T-helper 17 cell (primary cell): ENCODE data around the gene SLC25A26. TPM values are rescaled to one million over a fixed set of nuclear protein-coding genes. Genes with fewer than 3 reads are reported as not detected.
"Not testable (repeated sequence)": the region's sequence is repeated elsewhere in the genome, so short reads cannot be mapped to it uniquely, and the experiment has no call there.

ENCODE experiments used
- ATAC-seq: fragments of 150-1000 bp; cut with Tn5 transposase; 2 replicates; pipeline ENCODE4 v1.10.0; 2021; ENCODE audit warnings: mild to moderate bottlenecking, moderate library complexity
- DNase-seq, 3 donors: peaks; one replicate each; pipeline versions ENCODE4 v3.0.0 to v3.0.0-alpha.2; 2020 to 2021
- H3K9me3 ChIP-seq: one replicate; pipeline ENCODE4 v1.7.0; 2013; ENCODE audit warnings: low read length, mild to moderate bottlenecking; ENCODE audit not compliant: control insufficient read depth, poor library complexity, severe bottlenecking
- H3K27ac Mint-ChIP-seq: one replicate; pipeline ENCODE4 v1.8.0; 2022; ENCODE audit warnings: mild to moderate bottlenecking, moderate library complexity, mixed read lengths
- H3K27me3 Mint-ChIP-seq: one replicate; pipeline ENCODE4 v1.8.0; 2022; ENCODE audit warnings: mixed read lengths
- H3K36me3 Mint-ChIP-seq: one replicate; pipeline ENCODE4 v1.8.0; 2022; ENCODE audit warnings: low read depth, mixed read lengths
- H3K4me1 Mint-ChIP-seq: one replicate; pipeline ENCODE4 v1.8.0; 2022; ENCODE audit warnings: mild to moderate bottlenecking, mixed read lengths
- H3K4me3 Mint-ChIP-seq: one replicate; pipeline ENCODE4 v1.8.0; 2022; ENCODE audit warnings: mild to moderate bottlenecking, moderate library complexity, mixed read lengths
- total RNA-seq, 4 donors: library from RNA in 2 of 4; stranded (reverse) in 2 of 4; gene quantifications; one replicate each; pipeline ENCODE4 v1.2.3 and lab custom pipeline; 2022 to 2026

SLC25A26 gene
- total RNA-seq, 2 donors from 2014 or later: 20.7 to 21.6 TPM

DNA sequence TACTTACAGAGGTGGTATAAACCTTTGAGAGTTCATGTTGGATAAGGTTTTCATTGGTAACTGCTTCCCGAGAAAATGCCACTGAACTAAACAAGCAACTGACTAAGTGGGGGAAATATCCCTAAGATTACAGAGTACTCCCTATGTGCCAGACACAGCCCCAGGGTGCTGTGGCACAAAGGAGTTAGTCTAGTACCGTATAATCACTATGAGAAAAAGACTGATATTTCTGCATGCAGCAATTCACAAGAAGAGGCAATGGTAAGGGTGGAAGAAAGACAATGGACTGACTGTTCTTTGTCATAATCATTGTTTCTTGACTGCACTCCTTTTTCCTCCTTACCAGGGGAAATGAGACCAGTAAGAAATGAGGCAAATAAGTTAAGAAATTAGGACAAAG, 20.0 kb upstream of the SLC25A26 start:
- H3K27ac Mint-ChIP-seq: no peak overlapping the region
- H3K4me3 Mint-ChIP-seq: no peak overlapping the region
- ATAC-seq (no peak), DNase-seq (no peak)
- no peaks in the 10 kb centered on the region for H3K9me3 ChIP-seq
- no peaks in the 10 kb centered on the region for H3K4me1 Mint-ChIP-seq
- H3K36me3 Mint-ChIP-seq: peaks cover 5% of the 10 kb centered on the region
- H3K27me3 Mint-ChIP-seq: peaks cover 52% of the 10 kb centered on the region

DNA sequence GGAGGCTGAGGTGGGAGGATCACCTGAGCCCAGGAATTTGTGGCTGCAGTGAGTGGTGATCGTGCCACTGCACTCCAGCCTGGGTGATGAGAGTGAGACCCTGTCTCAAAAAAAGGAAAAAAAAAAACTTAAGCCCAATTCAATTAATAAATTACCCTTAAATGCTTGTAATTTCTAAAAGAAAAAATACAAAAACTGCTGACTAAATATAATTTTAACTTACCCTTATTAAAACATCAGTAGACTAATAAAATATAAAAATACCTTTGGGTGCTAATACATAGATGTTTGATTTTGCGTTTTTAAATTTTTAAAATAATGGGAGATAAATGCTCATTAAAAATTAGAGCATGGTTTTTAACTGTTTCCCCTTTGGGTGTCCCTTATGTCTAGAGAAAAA, 17.5 kb upstream of the SLC25A26 start:
- Mint-ChIP-seq H3K27ac (no peak overlapping the region), H3K4me1 (no peaks in the 10 kb centered on the region), H3K36me3 (peaks cover 2% of the 10 kb centered on the region)

DNA sequence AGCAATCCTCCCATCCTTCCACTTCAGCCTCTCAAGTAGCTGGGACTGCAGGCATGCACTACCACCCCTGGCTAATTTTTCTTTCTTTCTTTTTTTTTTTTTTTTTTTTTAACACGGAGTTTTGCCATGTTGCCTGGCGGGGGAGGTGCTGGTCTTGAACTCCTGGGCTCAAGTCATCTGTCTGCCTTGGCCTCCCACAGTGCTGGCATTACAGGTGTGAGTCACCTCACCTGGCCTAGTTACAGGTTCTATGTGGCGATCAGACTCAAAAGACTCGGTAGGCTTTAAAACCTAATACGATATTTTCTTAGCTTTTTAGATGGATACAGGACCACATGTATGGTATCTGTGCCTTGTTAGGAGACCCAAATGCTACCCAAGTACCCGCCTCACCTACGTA, 14.0 kb upstream of the SLC25A26 start:
- H3K27me3 Mint-ChIP-seq: peaks cover 17% of the 10 kb centered on the region

More for the DNA sequence above, 17.5 kb upstream of the SLC25A26 start:
- ATAC-seq: no peak
- H3K4me3 Mint-ChIP-seq: no peak overlapping the region
- DNase-seq: no peak
- H3K9me3 ChIP-seq: no peaks in the 10 kb centered on the region
- H3K27me3 Mint-ChIP-seq: peaks cover 34% of the 10 kb centered on the region

DNA sequence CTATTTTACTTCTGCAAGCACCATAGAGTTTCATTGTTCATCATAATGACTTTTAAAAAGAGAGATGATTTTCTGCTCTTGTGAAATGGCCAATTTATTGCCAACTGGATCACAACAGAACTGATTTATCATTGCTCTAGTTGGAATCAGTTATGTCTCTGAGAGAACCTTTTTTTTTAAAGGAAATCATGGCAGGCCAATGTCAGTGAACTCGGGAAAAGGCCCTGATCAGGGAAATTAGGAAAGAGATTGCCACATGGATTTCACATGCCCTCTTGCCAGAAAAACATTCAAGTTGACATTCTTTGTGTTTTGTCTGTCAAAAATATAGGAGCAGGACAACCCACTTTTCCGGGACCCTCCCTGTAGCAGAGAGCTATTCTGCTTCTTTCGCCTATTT, 12.6 kb upstream of the SLC25A26 start:
- Mint-ChIP-seq H3K4me1 (no peaks in the 10 kb centered on the region), H3K27ac (no peak overlapping the region), H3K27me3 (peaks cover 11% of the 10 kb centered on the region), H3K36me3 (no peaks in the 10 kb centered on the region), H3K4me3 (no peak overlapping the region)
- DNase-seq: no peak
- H3K9me3 ChIP-seq: no peaks in the 10 kb centered on the region
- no peak for ATAC-seq

More for the DNA sequence above, 14.0 kb upstream of the SLC25A26 start:
- Mint-ChIP-seq H3K4me1 (no peaks in the 10 kb centered on the region), H3K36me3 (peaks cover 2% of the 10 kb centered on the region), H3K4me3 (no peak overlapping the region), H3K27ac (no peak overlapping the region)
- ATAC-seq (no peak), DNase-seq (no peak)
- no peaks in the 10 kb centered on the region for H3K9me3 ChIP-seq

DNA sequence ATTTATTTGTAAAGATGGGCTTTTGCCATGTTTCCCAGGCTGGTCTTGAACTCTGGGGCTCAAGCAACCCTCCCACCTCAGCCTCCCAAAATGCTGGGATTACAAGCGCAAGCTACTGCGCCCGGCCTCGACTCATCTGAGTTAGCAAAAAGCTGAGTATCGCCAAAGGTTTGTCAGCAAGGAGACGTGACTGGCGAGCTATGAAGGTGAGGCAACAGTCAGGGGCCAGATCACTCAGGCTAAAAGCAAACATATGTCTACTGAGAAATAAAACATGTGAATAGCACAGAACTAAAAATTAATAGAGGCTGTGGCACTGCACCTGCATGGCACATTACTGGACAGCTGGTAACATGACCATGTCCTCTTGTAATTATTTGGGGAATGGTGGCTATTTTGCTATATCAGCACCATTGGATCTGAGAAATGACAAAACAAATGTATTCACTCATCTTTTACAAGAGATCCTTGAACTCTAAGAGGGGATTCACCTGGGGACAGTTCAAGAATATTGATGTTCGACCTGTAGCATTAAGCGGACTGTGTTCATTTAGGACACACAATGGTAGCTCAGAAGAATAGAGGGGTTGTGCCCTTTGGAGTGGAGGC, 10.0 kb upstream of the SLC25A26 start:
- DNase-seq (no peak), ATAC-seq (no peak)
- no peaks in the 10 kb centered on the region for H3K36me3 Mint-ChIP-seq
- no peak overlapping the region for H3K27ac Mint-ChIP-seq
- H3K27me3 Mint-ChIP-seq: peaks cover under 1% of the 10 kb centered on the region
- H3K4me1 Mint-ChIP-seq: no peaks in the 10 kb centered on the region
- no peak overlapping the region for H3K4me3 Mint-ChIP-seq
- H3K9me3 ChIP-seq: no peaks in the 10 kb centered on the region

DNA sequence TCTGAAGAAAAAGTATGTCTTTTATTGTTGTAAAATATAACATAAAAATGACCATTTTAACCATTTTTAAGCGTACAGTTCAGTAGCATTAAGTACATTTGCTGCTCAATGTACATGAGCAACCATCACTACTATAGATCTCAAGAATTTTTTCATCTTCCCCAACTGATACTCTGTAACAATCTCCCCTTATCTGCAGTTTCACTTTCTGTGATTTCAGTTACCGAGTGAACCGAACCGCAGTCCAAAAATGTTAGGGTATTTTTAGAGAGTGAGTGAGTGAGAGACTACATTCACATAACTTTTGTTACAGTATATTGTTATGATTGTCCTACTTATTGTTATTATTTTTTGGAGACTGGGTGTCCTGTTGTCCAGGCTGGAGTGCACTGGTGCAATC, 9.0 kb upstream of the SLC25A26 start:
- H3K27ac Mint-ChIP-seq: no peak overlapping the region
- H3K36me3 Mint-ChIP-seq: no peaks in the 10 kb centered on the region
- H3K4me3 Mint-ChIP-seq: no peak overlapping the region
- H3K27me3 Mint-ChIP-seq: no peaks in the 10 kb centered on the region
- H3K9me3 ChIP-seq: no peaks in the 10 kb centered on the region
- DNase-seq: no peak
- no peaks in the 10 kb centered on the region for H3K4me1 Mint-ChIP-seq
- no peak for ATAC-seq

DNA sequence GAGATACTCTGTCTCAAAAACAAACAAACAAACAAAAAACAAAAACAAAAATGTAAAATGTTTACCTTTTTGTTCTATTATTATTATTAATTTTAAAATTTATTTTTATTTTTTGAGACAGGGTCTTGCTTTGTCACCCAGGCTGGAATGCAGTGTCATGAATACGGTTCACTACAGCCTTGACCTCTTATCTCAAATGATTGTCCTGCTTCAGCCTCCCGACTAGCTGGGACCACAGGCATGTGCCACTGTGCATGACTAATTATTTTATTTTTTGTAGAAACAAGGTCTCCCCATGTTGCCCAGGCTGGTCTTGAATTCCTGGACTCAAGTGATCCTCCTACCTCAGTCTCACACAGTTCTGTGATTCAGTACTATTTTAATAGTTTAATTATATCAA, 5.7 kb upstream of the SLC25A26 start:
- Mint-ChIP-seq H3K4me3 (no peak overlapping the region), H3K36me3 (no peaks in the 10 kb centered on the region), H3K4me1 (peaks cover 2% of the 10 kb centered on the region), H3K27ac (no peak overlapping the region), H3K27me3 (no peaks in the 10 kb centered on the region)
- no peak for DNase-seq
- no peak for ATAC-seq
- no peaks in the 10 kb centered on the region for H3K9me3 ChIP-seq

DNA sequence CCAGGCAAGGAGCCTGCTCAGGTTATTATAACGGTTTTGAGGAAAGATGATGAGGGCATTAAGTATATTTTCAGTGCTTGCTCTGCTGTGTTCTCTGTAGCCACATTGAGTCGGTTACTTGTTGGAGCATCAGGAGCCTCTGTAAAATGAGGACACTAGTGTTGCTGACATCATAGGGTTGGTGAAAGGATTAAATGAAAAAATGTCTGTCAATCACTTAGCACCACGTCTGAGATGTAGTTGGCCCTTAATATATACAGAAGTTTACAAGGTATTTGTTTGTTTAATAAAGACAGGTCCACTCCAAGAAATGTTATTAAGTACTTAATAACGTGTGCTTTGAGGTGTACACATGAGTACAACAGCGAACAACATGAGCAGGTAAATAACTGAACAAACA, 735 bp upstream of the SLC25A26 start:
- H3K4me1 Mint-ChIP-seq: peaks cover 28% of the 10 kb centered on the region
- DNase-seq (no peak), ATAC-seq (no peak)
- H3K9me3 ChIP-seq: no peaks in the 10 kb centered on the region
- H3K4me3 Mint-ChIP-seq: peak overlapping the region; percentile 97
- no peaks in the 10 kb centered on the region for H3K27me3 Mint-ChIP-seq
- peak overlapping the region; percentile 94 for H3K27ac Mint-ChIP-seq
- H3K36me3 Mint-ChIP-seq: peaks cover 3% of the 10 kb centered on the region

DNA sequence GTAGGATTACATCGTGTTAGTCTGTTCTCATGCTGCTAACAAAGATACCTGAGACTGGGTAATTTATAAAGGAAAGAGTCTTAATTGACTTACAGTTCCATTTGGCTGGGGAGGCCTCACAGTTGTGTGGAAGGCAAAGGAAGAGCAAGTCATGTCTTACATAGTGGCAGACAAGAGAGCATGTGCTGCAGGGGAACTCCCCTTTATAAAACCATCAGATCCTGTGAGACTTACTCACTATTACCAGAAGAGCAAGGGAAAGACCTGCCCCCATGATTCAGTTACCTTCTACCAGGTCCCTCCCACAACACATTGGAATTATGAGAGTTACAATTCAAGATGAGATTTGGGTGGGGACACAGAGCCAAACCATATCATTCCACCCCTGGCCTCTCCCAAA, 3.4 kb downstream of the SLC25A26 start:
- DNase-seq (no peak), ATAC-seq (no peak)
- peaks cover 46% of the 10 kb centered on the region for H3K4me1 Mint-ChIP-seq
- H3K4me3 Mint-ChIP-seq: no peak overlapping the region
- H3K36me3 Mint-ChIP-seq: peaks cover 8% of the 10 kb centered on the region
- H3K9me3 ChIP-seq: no peaks in the 10 kb centered on the region
- peak overlapping the region; percentile 45 for H3K27ac Mint-ChIP-seq
- no peaks in the 10 kb centered on the region for H3K27me3 Mint-ChIP-seq

DNA sequence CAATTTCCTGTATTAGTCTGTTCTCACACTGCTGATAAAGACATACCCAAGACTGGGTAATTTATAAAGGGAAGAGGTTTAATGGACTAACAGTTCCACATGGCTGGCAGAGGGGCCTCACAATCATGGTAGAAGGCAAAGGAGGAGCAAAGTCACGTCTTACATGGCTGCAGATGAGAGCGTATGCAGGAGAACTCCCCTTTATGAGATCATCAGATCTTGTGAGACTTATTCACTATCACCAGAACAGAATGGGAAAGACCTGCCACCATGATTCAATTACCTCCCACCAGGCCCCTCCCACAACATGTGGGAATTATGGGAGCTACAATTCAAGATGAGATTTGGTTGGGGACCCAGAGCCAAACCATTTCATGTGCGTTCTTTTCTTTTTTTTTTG, 5.3 kb downstream of the SLC25A26 start:
- not testable (repeated sequence) for H3K9me3 ChIP-seq, H3K36me3 Mint-ChIP-seq, DNase-seq, H3K4me3 Mint-ChIP-seq, ATAC-seq, H3K27me3 Mint-ChIP-seq
- H3K27ac Mint-ChIP-seq: peak overlapping the region; percentile 59
- H3K4me1 Mint-ChIP-seq: peaks cover 51% of the 10 kb centered on the region

DNA sequence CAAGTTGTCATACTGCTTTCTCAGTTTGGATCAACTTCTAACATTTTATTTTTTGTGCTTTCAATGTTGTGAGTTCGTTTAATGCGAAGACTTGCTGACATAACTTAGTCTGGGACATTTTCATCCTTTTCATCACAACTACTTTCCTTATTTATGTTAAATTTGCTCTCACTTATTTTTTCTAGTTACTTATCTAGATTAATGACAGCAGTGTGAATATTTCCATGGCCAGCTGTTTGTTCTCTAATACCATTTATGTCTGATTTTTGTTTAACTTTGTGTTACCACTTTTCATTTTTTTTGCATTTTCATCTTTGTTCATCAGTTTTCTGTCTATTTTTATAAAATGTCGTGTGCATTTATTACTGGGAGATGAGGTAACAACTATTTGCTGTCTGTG, 6.2 kb downstream of the SLC25A26 start:
- H3K36me3 Mint-ChIP-seq: peaks cover 8% of the 10 kb centered on the region
- H3K9me3 ChIP-seq: no peaks in the 10 kb centered on the region
- H3K27ac Mint-ChIP-seq: no peak overlapping the region
- ATAC-seq: no peak
- DNase-seq: no peak
- peaks cover 47% of the 10 kb centered on the region for H3K4me1 Mint-ChIP-seq
- H3K27me3 Mint-ChIP-seq: no peaks in the 10 kb centered on the region
- no peak overlapping the region for H3K4me3 Mint-ChIP-seq

DNA sequence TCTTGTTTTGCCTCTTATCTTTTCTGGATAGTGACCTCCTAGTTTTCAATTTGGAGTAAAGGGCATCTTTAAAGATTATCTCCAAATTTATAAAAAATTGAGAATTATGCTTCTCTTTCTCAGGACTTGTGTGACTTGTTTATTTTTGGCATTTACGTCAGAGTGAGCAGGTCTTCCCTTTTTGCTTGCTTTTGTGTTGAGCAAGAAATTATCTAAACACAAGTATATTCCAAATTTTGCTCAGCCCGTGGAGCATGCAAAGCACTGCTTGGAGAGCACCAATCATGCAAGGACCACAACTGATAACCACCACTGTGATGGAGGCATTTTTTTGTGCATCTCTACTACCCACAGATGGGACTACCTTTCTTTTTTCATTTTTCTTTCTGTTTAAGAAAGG, 7.1 kb downstream of the SLC25A26 start:
- Mint-ChIP-seq H3K27me3 (no peaks in the 10 kb centered on the region), H3K4me1 (peaks cover 53% of the 10 kb centered on the region), H3K4me3 (no peak overlapping the region), H3K27ac (no peak overlapping the region), H3K36me3 (peaks cover 8% of the 10 kb centered on the region)
- ATAC-seq: no peak
- H3K9me3 ChIP-seq: no peaks in the 10 kb centered on the region
- DNase-seq: no peak

DNA sequence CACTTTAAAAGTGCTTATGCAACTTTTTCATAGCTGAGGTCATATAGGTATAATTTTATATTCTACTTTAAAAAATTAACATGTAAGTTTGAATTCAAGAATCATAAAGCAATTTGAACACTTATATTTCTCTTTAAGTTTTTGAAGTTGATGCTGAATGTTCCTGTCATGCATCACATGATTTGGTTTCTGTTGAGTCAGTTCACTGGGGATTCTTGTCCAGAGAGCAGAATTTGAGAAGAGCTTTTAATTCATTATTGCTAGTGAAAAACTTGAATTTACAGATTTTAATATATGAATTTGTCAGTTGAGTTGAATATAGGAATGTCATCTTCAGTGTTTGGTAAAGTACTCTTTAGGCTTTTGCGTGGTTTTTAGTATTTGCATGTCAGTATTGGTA, 7.9 kb downstream of the SLC25A26 start:
- no peaks in the 10 kb centered on the region for H3K9me3 ChIP-seq
- Mint-ChIP-seq H3K36me3 (peaks cover 8% of the 10 kb centered on the region), H3K4me1 (peaks cover 48% of the 10 kb centered on the region), H3K27me3 (no peaks in the 10 kb centered on the region), H3K27ac (no peak overlapping the region), H3K4me3 (no peak overlapping the region)
- DNase-seq (no peak), ATAC-seq (no peak)

DNA sequence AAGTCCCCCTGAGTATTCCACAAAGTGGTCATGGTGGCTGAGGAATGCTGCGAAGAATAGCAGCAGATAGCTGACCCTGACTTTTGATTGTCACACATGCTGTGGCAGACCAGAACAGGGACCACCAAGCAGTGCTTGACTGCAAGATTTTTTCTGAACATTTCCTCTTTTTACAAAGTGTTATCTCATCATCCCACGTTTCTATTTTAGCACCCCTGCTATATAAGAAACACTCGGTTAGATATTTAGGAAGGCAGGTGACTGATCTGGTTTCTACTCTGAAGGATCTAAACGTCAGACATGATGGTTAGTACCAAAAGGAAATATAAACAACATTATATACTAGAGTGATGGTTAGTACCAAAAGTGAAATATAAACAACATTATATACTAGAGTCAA, 9.1 kb downstream of the SLC25A26 start:
- no peaks in the 10 kb centered on the region for H3K9me3 ChIP-seq
- no peak overlapping the region for H3K4me3 Mint-ChIP-seq
- peak overlapping the region; percentile 11 for H3K27ac Mint-ChIP-seq
- peaks cover 41% of the 10 kb centered on the region for H3K4me1 Mint-ChIP-seq
- no peak for ATAC-seq
- H3K36me3 Mint-ChIP-seq: peaks cover 6% of the 10 kb centered on the region
- H3K27me3 Mint-ChIP-seq: no peaks in the 10 kb centered on the region
- DNase-seq: no peak
